Smooth muscle cell of the pulmonary artery (primary cell): ENCODE measurements around the gene MEF2B. TPM values are rescaled to one million over a fixed set of nuclear protein-coding genes. Genes with fewer than 3 reads are reported as not detected.

Experiments used
- total RNA-seq: library from RNA; depleted of rRNA; stranded (reverse); fragments of >200 nt; gene quantifications from 2 replicates; pipeline ENCODE4 v1.2.3, GENCODE V29; 2014

The MEF2B gene
- 0.07 TPM in 1 of 2 replicates, not detected in the other for total RNA-seq

GRCh38 chr19:19170053-19170872 is at the start of gene MEF2B:
Gene MEF2B, minus strand, starts transcription at chr19:19170263. Its CDS starts 19,528 bp downstream, at chr19:19150735.

GRCh38 chr19:19211499-19212420 is 41.7 kb upstream of the MEF2B start, which contains the start of gene NCAN:
Gene NCAN, plus strand, starts transcription at chr19:19211958. Its CDS starts 4,996 bp downstream, at chr19:19216954.

GRCh38 chr19:19203012-19203856 is 33.2 kb upstream of the MEF2B start, which contains the start of gene NR2C2AP:
Gene NR2C2AP, minus strand, starts transcription at chr19:19203414. Its CDS starts 354 bp downstream, at chr19:19203060.

GRCh38 chr19:19192078-19192882 is 22.2 kb upstream of the MEF2B start, which contains the start of the genes BORCS8 and RFXANK:
Gene BORCS8, minus strand, starts transcription at chr19:19192152. Its CDS starts 35 bp downstream, at chr19:19192117.
Gene RFXANK, plus strand, starts transcription at chr19:19192258. Its CDS starts 1,689 bp downstream, at chr19:19193947.

GRCh38 chr19:19138109-19138981 is 31.7 kb downstream of the MEF2B start, which contains the start of gene TMEM161A:
Gene TMEM161A, minus strand, starts transcription at chr19:19138478. Its CDS starts 50 bp downstream, at chr19:19138428.

Other genes with a start within 250 kb of the MEF2B start
- 56.9 and 113 TPM in 2 replicates for gene HOMER3, start 229.0 kb downstream of the MEF2B start, total RNA-seq
- 29.9 and 37.6 TPM in 2 replicates for gene SUGP2, start 136.7 kb downstream of the MEF2B start, total RNA-seq
- gene ARMC6, start 136.7 kb downstream of the MEF2B start, total RNA-seq, result 28.7 and 51.1 TPM in 2 replicates
- 7.6 and 9.1 TPM in 2 replicates for gene SLC25A42, start 106.3 kb downstream of the MEF2B start, total RNA-seq
- gene TMEM161A, start 31.8 kb downstream of the MEF2B start, total RNA-seq, result 30.9 and 38.5 TPM in 2 replicates
- 11.5 and 13.2 TPM in 2 replicates for gene BORCS8, start 21.9 kb upstream of the MEF2B start, total RNA-seq
- gene RFXANK, start 22.0 kb upstream of the MEF2B start, total RNA-seq, result 32.9 and 35.7 TPM in 2 replicates
- 5.3 and 9.5 TPM in 2 replicates for gene NR2C2AP, start 33.2 kb upstream of the MEF2B start, total RNA-seq
- under 0.01 TPM in 1 of 2 replicates, not detected in the other for gene NCAN, start 41.7 kb upstream of the MEF2B start, total RNA-seq
- gene TM6SF2, start 103.0 kb upstream of the MEF2B start, total RNA-seq, result 0.72 and 0.83 TPM in 2 replicates
- gene SUGP1, start 150.2 kb upstream of the MEF2B start, total RNA-seq, result 21.1 and 21.4 TPM in 2 replicates
- 39.6 and 45.3 TPM in 2 replicates for gene MAU2, start 150.6 kb upstream of the MEF2B start, total RNA-seq
- gene GATAD2A, start 235.4 kb upstream of the MEF2B start, total RNA-seq, result 40.3 and 55.7 TPM in 2 replicates